Gastroesophageal sphincter (tissue), 4 donors: ENCODE data around the gene NELFA. TPM values are rescaled to one million over a fixed set of nuclear protein-coding genes. Genes with fewer than 3 reads are reported as not detected.

Experiments
- ATAC-seq: fragments of 150-250 bp; one replicate; pipeline ENCODE4 v1.9.1; 2016; ENCODE audit warnings: mild to moderate bottlenecking, moderate library complexity
- H3K27ac ChIP-seq, 4 donors: fragments of 200-600 bp; sonication (generic) in 3 of 4; 1 replicate in 3 of 4; 2 replicates in 1 of 4; pipeline ENCODE4 v1.5.1; 2016 to 2019
- H3K27me3 ChIP-seq: fragments of 200-600 bp; sonication (generic); one replicate; pipeline ENCODE4 v1.5.1; 2019
- H3K36me3 ChIP-seq, 2 donors: fragments of 200-600 bp; sonication (generic); one replicate each; pipeline ENCODE4 v1.5.1; 2019; ENCODE audit warnings: control low read depth in 1 of 2
- H3K4me1 ChIP-seq, 3 donors: fragments of 200-600 bp; sonication (generic); 1 replicate in 2 of 3; 2 replicates in 1 of 3; pipeline ENCODE4 v1.5.1; 2016 to 2019; ENCODE audit warnings: control low read depth in 2 of 3
- H3K4me3 ChIP-seq, 2 donors: fragments of 200-600 bp; sonication (generic); one replicate each; pipeline ENCODE4 v1.5.1; 2019; ENCODE audit warnings: mild to moderate bottlenecking in 1 of 2, moderate library complexity in 1 of 2
- H3K9me3 ChIP-seq, 3 donors: fragments of 200-600 bp; sonication (generic); one replicate each; pipeline ENCODE4 v1.5.1; 2017 to 2019; ENCODE audit warnings: control low read depth in 2 of 3
- CTCF ChIP-seq, 4 experiments: fragments of 200-600 bp in 2 of 4; fragments of 450-650 bp in 2 of 4; sonication (generic) in 1 of 4; IDR thresholded peaks; one replicate each; pipeline ENCODE4 v1.5.1; 2017 to 2019; ENCODE audit warnings: antibody characterized with exemption in 4 of 4, mild to moderate bottlenecking in 2 of 4, moderate library complexity in 2 of 4
- EP300 ChIP-seq: sonication (generic); formaldehyde crosslinking; IDR thresholded peaks from one replicate; pipeline ENCODE4 v1.6.1; 2017; ENCODE audit warnings: antibody characterized with exemption, mild to moderate bottlenecking
- POLR2A ChIP-seq, 2 donors: fragments of 450-650 bp; IDR thresholded peaks; one replicate each; pipeline ENCODE4 v1.6.1; 2017; ENCODE audit warnings: antibody characterized with exemption in 2 of 2, mild to moderate bottlenecking in 2 of 2, moderate library complexity in 1 of 2
- POLR2AphosphoS5 ChIP-seq: sonication (generic); formaldehyde crosslinking; IDR thresholded peaks from one replicate; pipeline ENCODE4 v1.6.1; 2017; ENCODE audit warnings: antibody characterized with exemption
- WGBS, 2 donors: methylation state at CpG; one replicate each; pipeline ENCODE4 v1.1.5; 2018; ENCODE audit warnings: low coverage in 1 of 2; 5-methylcytosine and 5-hydroxymethylcytosine counted together
- total RNA-seq, 4 donors: library from RNA; depleted of rRNA; stranded (reverse); fragments of >200 nt; gene quantifications; one replicate each; pipeline ENCODE4 v1.1.0, GENCODE V29; 2016

Gene NELFA
- total RNA-seq, 4 donors from 2014 or later, result 14.5 to 19.4 (median 17.5) TPM

DNA sequence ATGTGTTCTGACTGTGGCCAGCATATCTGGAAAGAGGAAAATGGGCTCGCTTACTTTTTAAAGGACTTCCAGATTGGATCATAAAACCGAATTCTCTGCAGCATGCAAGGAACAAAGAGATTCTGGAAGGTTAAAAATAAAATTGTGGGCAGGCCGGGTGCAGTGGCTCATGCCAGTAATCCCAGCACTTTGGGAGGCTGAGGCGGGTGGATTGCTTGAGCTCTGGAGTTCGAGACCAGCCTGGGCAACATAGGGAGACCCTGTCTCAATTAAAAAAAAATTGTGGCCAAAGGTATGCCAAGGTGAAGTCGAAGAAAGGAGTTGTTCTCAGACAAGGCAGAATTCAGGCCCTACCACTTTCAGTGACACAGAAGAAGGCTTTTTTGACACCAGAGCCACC lies 37.8 kb downstream of the NELFA start:
- H3K27ac ChIP-seq, result no peak overlapping the region
- no peak overlapping the region for H3K4me3 ChIP-seq
- H3K9me3 ChIP-seq, result no peaks in the 10 kb centered on the region
- TF ChIP-seq EP300, result no peak
- no peak for TF ChIP-seq POLR2A (IDR thresholded peaks at IDR 0.05)
- peaks cover 0 to 80% of the 10 kb centered on the region in 2 donors for H3K36me3 ChIP-seq
- H3K4me1 ChIP-seq, result no peaks in the 10 kb centered on the region
- WGBS, 2 donors, result 96% methylated on average over 3 to 5 of the region's 6 CpGs
- no peaks in the 10 kb centered on the region for H3K27me3 ChIP-seq
- ATAC-seq, result no peak

GRCh38 chr4:1969928-1970723 lies 38.6 kb downstream of the NELFA start:
- ATAC-seq, result no peak
- TF ChIP-seq CTCF (IDR thresholded peaks at IDR 0.05) (no peak), POLR2A (IDR thresholded peaks at IDR 0.05) (no peak), POLR2AphosphoS5 (no peak), EP300 (no peak)
- H3K27me3 ChIP-seq, result no peaks in the 10 kb centered on the region
- H3K9me3 ChIP-seq, result no peaks in the 10 kb centered on the region
- H3K4me1 ChIP-seq, result no peaks in the 10 kb centered on the region
- H3K4me3 ChIP-seq, result no peak overlapping the region
- H3K27ac ChIP-seq, result no peak overlapping the region
- peaks cover 0 to 72% of the 10 kb centered on the region in 2 donors for H3K36me3 ChIP-seq
- 94% methylated on average over 9 to 11 of the region's 17 CpGs for WGBS, 2 donors

- ATAC-seq, result no peak
- Histone ChIP-seq H3K9me3 (no peaks in the 10 kb centered on the region), H3K27me3 (no peaks in the 10 kb centered on the region), H3K4me3 (no peak overlapping the region), H3K27ac (no peak overlapping the region), H3K36me3 (peaks cover 0 to 68% of the 10 kb centered on the region in 2 donors), H3K4me1 (no peaks in the 10 kb centered on the region)
- TF ChIP-seq POLR2A (IDR thresholded peaks at IDR 0.05) (no peak), CTCF (IDR thresholded peaks at IDR 0.05) (no peak), POLR2AphosphoS5 (no peak)
- WGBS, 2 donors, result 87% methylated on average over 4 to 7 of the region's 7 CpGs
These were observed 40.0 kb downstream of the NELFA start for GRCh38 chr4:1968686-1969295.

DNA sequence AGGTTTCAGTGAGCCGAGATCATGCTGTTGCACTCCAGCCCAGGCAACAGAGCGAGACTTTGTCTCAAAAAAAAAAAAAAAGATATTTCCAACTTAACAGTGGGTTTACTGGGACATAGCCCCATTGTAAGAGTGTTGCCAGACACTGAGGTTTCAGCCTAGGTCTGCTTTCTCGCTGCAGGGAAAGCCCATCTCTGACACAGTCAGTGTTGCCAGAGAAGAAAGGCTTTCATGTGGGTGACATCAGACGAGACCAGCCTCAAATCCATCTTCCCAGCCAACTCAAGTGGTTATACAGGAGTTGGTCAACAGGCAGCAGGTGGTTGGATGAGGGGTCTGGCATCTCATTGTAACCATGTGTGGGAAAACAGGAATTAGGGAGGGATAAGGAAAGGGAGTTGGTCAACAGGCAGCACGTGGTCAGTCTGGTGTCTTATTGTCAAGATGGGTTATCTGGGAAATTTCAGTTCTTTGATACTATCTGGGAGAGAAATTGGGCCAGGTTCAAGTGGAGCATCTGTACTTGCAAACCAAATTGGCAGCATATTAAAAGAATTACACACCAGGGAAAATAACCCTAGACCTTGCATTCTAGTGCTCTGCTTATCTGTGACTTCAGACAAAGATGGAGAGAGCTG lies 41.1 kb downstream of the NELFA start:
- no peaks in the 10 kb centered on the region for H3K4me1 ChIP-seq
- no peaks in the 10 kb centered on the region for H3K27me3 ChIP-seq
- TF ChIP-seq POLR2A (IDR thresholded peaks at IDR 0.05) (no peak), POLR2AphosphoS5 (no peak), CTCF (IDR thresholded peaks at IDR 0.05) (no peak), EP300 (no peak)
- no peak overlapping the region for H3K4me3 ChIP-seq
- H3K36me3 ChIP-seq, result peaks cover 0 to 68% of the 10 kb centered on the region in 2 donors
- no peaks in the 10 kb centered on the region for H3K9me3 ChIP-seq
- WGBS, 2 donors, result 75 to 90% methylated on average over 2 to 4 of the region's 5 CpGs
- ATAC-seq, result no peak
- no peak overlapping the region for H3K27ac ChIP-seq

- H3K27ac ChIP-seq, result no peak overlapping the region
- WGBS, 2 donors, result 95 to 100% methylated on average over 1 of the region's 1 CpG
- no peak for ATAC-seq
- H3K4me1 ChIP-seq, result no peaks in the 10 kb centered on the region
- no peaks in the 10 kb centered on the region for H3K9me3 ChIP-seq
- H3K27me3 ChIP-seq, result no peaks in the 10 kb centered on the region
- no peak overlapping the region for H3K4me3 ChIP-seq
- TF ChIP-seq POLR2A (IDR thresholded peaks at IDR 0.05) (no peak), CTCF (IDR thresholded peaks at IDR 0.05) (no peak), POLR2AphosphoS5 (no peak), EP300 (no peak)
- H3K36me3 ChIP-seq, result peaks cover 0 to 69% of the 10 kb centered on the region in 2 donors
These were observed 43.8 kb downstream of the NELFA start for GRCh38 chr4:1964971-1965370.
